Measurements from ENCODE around the gene PCDHGC4.

DNA sequence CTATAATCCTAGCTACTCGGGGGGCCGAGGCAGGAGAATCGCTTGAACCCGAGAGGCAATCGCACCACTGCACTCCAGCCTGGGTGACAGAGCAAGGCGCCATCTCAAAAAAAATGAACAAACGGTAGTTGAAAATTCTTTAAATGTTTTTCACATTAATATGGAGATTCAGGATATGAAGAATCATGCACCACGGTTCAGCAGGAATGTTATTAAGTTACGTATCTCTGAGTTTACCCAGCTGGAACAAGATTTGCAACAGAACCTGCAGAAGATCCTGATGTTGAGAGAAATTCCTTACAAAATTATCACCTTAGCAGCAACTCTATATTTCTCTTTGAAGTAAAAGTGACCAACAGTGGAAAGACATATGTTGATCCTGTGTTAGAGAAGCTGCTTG is 44.5 kb upstream of the PCDHGC4 start:
- TF ChIP-seq, protein P1, sequence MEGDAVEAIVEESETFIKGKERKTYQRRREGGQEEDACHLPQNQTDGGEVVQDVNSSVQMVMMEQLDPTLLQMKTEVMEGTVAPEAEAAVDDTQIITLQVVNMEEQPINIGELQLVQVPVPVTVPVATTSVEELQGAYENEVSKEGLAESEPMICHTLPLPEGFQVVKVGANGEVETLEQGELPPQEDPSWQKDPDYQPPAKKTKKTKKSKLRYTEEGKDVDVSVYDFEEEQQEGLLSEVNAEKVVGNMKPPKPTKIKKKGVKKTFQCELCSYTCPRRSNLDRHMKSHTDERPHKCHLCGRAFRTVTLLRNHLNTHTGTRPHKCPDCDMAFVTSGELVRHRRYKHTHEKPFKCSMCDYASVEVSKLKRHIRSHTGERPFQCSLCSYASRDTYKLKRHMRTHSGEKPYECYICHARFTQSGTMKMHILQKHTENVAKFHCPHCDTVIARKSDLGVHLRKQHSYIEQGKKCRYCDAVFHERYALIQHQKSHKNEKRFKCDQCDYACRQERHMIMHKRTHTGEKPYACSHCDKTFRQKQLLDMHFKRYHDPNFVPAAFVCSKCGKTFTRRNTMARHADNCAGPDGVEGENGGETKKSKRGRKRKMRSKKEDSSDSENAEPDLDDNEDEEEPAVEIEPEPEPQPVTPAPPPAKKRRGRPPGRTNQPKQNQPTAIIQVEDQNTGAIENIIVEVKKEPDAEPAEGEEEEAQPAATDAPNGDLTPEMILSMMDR (IDR thresholded peaks at IDR 0.05): no peak
- TF ChIP-seq POLR2A (IDR thresholded peaks at IDR 0.05): no peak

Measured in adrenal gland (tissue), 5 donors.